Thymus (tissue), 11 donors: Measurements from ENCODE around the gene COL17A1. TPM values are rescaled to one million over a fixed set of nuclear protein-coding genes. Genes with fewer than 3 reads are reported as not detected.

Experiments used
- DNase-seq, 9 donors: peaks; one replicate each; pipeline ENCODE4 v3.0.0-alpha.2; 2013; ENCODE audit warnings: low spot score in 9 of 9, low read depth in 6 of 9, missing footprints in 1 of 9
- H3K27ac ChIP-seq, 2 donors: one replicate each; pipeline ENCODE4 v1.5.1; 2013; ENCODE audit warnings: control low read depth in 1 of 2, low read depth in 1 of 2, low read length in 1 of 2, mild to moderate bottlenecking in 1 of 2, moderate library complexity in 1 of 2
- H3K27me3 ChIP-seq, 2 donors: one replicate each; pipeline ENCODE4 v1.5.1; 2013; ENCODE audit warnings: low read length in 1 of 2; ENCODE audit not compliant: control insufficient read depth in 2 of 2, insufficient read depth in 1 of 2
- H3K36me3 ChIP-seq, 2 donors: one replicate each; pipeline ENCODE4 v1.5.1; 2013; ENCODE audit warnings: low read length in 1 of 2, mild to moderate bottlenecking in 1 of 2, moderate library complexity in 1 of 2; ENCODE audit not compliant: control insufficient read depth in 2 of 2, insufficient read depth in 2 of 2
- H3K4me1 ChIP-seq, 2 donors: one replicate each; pipeline ENCODE4 v1.5.1; 2013; ENCODE audit warnings: low read length in 2 of 2; ENCODE audit not compliant: control insufficient read depth in 2 of 2, insufficient read depth in 2 of 2
- H3K4me3 ChIP-seq, 2 donors: one replicate each; pipeline ENCODE4 v1.5.1; 2013; ENCODE audit warnings: low read length in 2 of 2, control low read depth in 1 of 2, mild to moderate bottlenecking in 1 of 2
- H3K9me3 ChIP-seq, 2 donors: one replicate each; pipeline ENCODE4 v1.5.1; 2013; ENCODE audit warnings: low read length in 1 of 2, mild to moderate bottlenecking in 1 of 2; ENCODE audit not compliant: control insufficient read depth in 2 of 2, insufficient read depth in 1 of 2
- WGBS: extraction: QIAGEN DNeasy Blood & Tissue Kit; methylation state at CpG from one replicate; pipeline ENCODE4 v1.1.7; 2013; 5-methylcytosine and 5-hydroxymethylcytosine counted together
- polyA plus RNA-seq: library from polyadenylated mRNA; stranded (reverse); fragments of 200-250 nt; gene quantifications from one replicate; pipeline ENCODE4 v1.2.3, GENCODE V29; 2013
- total RNA-seq: library from RNA; stranded (reverse); fragments of 120-200 nt; gene quantifications from one replicate; pipeline ENCODE4 v1.2.4, GENCODE V29; 2013
- donor health status: healthy.

The COL17A1 gene
- total and polyA plus RNA-seq, 2 donors, result 75.3 to 268 TPM

GRCh38 chr10:103982639-103983038 is 103.0 kb downstream of the COL17A1 start:
- H3K27ac ChIP-seq, result no peak overlapping the region
- DNase-seq, result no peak
- 98% methylated on average over 4 of the region's 4 CpGs for WGBS

More at GRCh38 chr10:103982639-103983038, 103.0 kb downstream of the COL17A1 start:
- H3K27me3 ChIP-seq, result no peaks in the 10 kb centered on the region
- peaks cover 5 to 8% of the 10 kb centered on the region in 2 donors for H3K4me1 ChIP-seq
- H3K36me3 ChIP-seq, result no peaks in the 10 kb centered on the region
- no peak overlapping the region for H3K4me3 ChIP-seq
- no peaks in the 10 kb centered on the region for H3K9me3 ChIP-seq

Other genes starting within 250 kb of the COL17A1 start
- 3.8 TPM for gene SH3PXD2A, start 230.3 kb downstream of the COL17A1 start, total RNA-seq
- 9.5 TPM for gene SH3PXD2A, start 230.3 kb downstream of the COL17A1 start, polyA plus RNA-seq
- gene STN1, start 167.7 kb downstream of the COL17A1 start, total RNA-seq, result 34.8 TPM
- gene STN1, start 167.7 kb downstream of the COL17A1 start, polyA plus RNA-seq, result 25.0 TPM
- gene SLK, start 118.7 kb downstream of the COL17A1 start, total RNA-seq, result 33.5 TPM
- 16.9 TPM for gene SLK, start 118.7 kb downstream of the COL17A1 start, polyA plus RNA-seq
- 14.2 TPM for gene SFR1, start 36.3 kb upstream of the COL17A1 start, total RNA-seq
- 16.5 TPM for gene SFR1, start 36.3 kb upstream of the COL17A1 start, polyA plus RNA-seq
- 0.52 TPM for gene CFAP43, start 146.5 kb upstream of the COL17A1 start, total RNA-seq
- gene CFAP43, start 146.5 kb upstream of the COL17A1 start, polyA plus RNA-seq, result 2.7 TPM
- 143 TPM for gene GSTO1, start 169.0 kb upstream of the COL17A1 start, total RNA-seq
- gene GSTO1, start 169.0 kb upstream of the COL17A1 start, polyA plus RNA-seq, result 323 TPM
- 5.6 TPM for gene GSTO2, start 183.3 kb upstream of the COL17A1 start, total RNA-seq
- 16.1 TPM for gene GSTO2, start 183.3 kb upstream of the COL17A1 start, polyA plus RNA-seq